Forelimb muscle (tissue), 1 donor: ENCODE data around the gene CDC40. TPM values are rescaled to one million over a fixed set of nuclear protein-coding genes. Genes with fewer than 3 reads are reported as not detected.
"Not testable (repeated sequence)": the region's sequence is repeated elsewhere in the genome, so short reads cannot be mapped to it uniquely, and the experiment has no call there.

Experiments used
- DNase-seq: peaks from one replicate; pipeline ENCODE4 v3.0.0-alpha.2; 2013; ENCODE audit warnings: low read depth
- polyA plus RNA-seq: library from polyadenylated mRNA; unstranded; fragments of 120-200 nt; gene quantifications from one replicate; pipeline ENCODE4 v1.2.1, GENCODE V29; 2013; ENCODE audit not compliant: insufficient read length

The CDC40 gene
- polyA plus RNA-seq, 1 donor, result 12.6 TPM

DNA sequence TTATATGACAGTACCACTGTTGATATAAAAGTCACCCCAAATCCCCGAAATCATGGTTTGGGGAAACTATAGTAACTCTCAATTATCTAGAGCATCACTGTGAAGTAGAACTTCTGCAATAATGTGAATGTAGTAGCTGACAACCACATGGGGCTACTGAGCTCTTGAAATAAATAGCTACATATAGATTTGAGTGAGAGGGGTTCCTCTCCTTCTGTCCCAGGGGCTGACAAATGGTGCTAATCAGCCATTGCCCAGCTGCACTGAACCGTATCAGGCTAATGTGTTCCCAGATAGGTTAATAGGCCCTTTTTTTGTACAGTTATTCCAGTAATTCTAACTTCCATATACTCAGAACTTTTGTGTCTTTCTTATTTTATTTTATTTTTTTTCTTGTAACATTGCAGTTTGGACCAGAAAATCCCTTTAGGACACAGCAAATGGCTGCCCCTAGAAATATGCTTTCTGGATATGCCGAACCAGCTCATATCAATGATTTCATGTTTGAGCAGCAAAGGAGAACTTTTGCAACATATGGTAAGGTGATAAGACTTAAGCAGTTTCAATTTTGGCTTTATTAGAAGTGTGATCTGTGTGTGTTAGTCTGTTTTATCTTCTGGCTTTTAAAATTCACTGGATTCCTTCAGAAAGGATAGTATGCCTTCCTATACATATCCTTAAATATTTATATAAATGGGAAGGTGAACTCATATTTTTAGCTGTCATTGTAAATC is 21.1 kb downstream of the CDC40 start:
- no peak for DNase-seq

DNA sequence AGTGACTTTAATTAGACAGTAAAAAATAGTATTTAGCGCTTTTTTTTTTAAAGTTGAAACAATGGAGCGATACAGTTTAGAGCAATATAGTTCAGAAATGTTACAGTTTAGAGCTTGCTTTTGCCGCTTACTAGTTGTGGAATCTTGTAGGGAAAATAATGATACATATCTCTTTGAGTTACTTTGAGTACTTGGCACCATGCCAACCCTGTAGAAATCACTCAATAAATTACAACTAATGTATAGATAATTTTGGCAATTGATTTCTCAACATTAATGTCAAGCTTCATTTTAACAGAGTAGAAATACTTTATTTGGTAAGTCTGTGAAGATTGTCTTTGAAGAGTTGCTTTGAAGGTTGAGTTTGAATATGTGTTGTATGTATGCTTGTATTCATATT is 27.4 kb downstream of the CDC40 start:
- no peak for DNase-seq

DNA sequence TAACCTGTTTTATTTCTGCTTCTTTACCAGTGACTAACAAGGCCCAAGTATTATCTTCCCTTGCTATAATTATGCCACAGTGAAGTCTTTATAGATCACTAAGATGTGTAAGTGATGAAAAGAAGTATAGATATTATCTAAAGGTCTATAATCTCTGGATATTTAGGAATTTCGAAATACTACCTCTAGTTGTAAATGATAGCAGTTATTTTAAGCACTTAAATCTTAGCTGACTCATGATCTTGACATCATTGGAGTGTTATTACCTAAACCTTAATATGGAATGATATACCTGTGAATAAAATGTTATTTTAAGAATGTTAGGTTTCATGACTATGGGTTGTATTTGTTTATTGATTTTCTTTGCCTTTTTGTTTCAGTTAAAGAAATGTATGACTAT is 31.5 kb downstream of the CDC40 start:
- DNase-seq, result no peak

DNA sequence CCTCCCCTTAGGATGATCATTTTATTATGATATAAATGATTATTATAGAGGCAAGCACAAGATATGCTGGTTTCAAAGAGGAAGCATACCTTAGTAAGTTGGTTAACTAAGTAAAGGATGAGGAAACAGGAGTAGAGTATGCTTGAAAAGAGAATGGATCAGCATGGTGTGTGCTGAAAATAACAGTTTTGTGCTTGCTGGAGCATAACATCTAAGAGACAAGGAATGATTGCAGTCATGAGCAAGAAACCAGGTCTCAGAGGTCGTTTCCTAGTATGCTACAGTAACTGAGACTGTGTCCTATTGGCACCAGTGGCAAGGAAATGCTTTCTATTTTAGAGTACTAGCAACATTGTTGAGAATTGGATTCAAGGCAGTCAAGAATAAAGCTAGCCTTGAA is 34.1 kb downstream of the CDC40 start:
- DNase-seq, result no peak

DNA sequence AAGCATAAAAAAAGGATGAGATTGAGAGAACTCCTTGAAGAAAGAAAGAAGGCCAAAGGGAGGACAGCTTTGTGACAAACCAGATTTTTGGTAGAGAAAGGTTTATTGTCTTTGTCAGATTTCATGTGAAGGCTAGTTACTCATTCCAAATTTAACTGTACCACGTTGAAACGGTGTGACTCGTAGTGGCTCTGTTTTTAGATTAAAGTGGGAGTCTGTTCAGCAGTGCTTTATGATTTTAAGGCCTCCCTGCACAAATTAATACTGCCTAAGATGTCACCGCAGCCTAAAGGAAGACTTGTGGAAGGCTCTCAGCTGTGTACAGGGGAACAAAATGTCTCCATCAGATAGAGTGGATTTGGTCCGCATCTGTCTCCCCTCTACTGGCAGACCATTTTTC is 35.9 kb downstream of the CDC40 start:
- DNase-seq, result no peak

DNA sequence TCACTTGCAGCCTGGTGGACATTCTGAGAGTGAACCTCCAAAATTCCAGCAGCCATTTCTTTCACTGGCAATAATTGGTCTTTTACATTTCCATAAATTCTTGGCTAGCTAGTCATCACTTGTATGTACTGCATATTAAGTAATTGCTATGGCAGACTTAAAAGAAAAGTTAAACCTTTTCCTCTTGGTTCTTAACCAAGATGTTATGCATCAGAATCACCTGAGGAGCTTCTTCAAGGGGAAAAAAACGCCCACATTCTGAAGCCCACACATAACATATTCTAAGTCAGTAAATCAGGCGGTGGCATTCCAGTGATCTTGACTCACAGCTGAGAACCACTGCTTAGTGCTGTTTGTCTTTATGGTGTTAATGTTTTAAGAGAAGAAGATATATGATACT is 37.0 kb downstream of the CDC40 start:
- no peak for DNase-seq

DNA sequence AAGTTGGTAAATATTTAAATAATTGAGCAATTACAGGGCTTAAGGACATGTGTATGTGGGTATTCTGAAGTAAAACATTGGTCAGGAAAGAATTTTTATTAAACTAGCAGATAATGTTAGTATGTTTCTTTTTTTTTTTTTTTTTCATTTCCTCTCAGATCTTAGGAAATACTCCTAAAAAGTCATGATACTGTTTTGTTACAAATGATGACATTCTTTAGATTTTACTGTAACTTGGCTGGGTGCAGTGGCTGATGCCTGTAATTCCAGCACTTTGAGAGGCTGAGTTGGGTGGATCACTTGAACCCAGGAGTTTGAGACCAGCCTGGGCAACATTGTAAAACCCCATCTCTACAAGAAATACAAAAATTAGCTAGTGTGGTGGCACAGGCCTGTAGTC is 41.5 kb downstream of the CDC40 start:
- no peak for DNase-seq

DNA sequence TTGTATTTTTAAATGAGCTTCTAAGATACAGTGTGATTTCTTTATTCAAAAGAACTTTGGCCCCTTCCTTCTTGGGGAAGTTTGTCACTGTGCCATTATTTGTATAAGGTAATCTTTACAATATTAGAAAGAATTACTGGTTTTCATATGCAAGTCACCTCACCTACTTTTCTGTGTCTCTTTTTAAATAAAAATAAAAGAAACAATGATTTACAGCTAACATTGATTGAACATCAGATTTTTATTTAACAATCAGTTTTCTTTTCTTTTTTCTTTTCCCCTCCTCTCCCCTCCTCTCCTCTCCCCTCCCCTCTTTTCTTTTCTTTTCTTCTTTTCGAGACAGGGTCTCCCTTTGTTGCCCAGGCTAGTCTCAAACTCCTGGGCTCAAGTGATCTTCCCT is 46.0 kb downstream of the CDC40 start:
- no peak for DNase-seq

DNA sequence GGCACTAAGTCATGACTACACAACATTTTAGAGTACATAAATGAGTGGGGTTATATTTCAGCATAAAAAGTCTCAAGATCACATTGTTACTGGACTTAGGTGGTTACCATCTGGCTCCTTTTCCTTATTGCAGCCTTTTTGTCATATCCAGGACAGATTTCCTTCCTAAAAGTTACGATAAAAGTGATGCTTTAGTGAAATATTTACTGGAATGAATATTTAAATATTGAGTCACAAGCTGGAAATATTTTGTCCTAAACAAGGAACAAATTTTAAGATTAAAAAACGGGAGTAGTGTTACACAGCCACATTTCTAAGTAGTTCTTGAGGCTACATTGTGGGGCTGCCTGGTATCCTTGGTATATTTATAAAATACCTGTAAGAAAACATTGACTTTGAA is 52.2 kb downstream of the CDC40 start:
- no peak for DNase-seq

DNA sequence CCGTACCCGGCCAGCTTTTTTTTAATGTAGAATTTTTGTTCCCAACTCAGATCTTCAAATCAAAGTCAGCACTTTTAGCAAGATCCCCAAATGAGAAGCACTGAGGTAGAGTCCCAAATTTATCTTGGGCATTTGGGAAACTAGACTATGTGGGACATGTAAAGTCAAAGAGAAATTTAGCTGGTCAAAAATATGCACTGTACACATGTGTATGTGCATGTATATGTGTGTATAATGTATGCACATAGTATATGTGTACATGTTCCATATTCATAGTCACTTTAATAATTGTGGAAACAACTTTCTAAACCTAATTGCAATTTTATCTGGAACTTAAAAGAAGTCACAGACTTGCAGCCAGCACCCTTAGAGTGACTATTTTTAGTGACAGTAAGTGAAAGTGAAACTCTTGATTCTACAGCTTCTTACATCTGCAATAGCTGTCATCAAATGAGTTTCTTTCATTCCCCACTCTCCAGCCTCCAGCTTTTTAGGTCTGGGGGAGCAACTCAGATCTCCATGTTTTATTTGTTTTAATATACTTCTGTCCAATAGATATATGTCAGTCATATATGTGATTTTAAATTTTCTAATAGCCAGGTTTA is 53.6 kb downstream of the CDC40 start:
- DNase-seq, result peak; percentile 16

DNA sequence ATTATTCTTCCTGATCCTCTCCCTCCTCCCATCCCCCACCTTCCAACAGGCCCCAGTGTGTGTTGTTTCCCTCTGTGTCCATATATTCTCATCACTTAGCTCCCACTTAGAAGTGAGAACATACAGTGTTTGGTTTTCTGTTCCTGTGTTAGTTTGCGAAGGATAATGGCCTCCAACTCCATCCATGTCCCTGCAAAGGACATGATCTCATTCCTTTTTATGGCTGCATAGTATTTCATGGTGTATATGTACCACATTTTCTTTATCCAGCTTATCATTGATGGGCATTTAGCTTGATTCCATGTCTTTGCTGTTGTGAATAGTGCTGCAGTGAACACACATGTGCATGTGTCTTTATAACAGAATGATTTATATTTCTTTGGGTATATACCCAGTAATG is 55.8 kb downstream of the CDC40 start:
- not testable (repeated sequence) for DNase-seq

DNA sequence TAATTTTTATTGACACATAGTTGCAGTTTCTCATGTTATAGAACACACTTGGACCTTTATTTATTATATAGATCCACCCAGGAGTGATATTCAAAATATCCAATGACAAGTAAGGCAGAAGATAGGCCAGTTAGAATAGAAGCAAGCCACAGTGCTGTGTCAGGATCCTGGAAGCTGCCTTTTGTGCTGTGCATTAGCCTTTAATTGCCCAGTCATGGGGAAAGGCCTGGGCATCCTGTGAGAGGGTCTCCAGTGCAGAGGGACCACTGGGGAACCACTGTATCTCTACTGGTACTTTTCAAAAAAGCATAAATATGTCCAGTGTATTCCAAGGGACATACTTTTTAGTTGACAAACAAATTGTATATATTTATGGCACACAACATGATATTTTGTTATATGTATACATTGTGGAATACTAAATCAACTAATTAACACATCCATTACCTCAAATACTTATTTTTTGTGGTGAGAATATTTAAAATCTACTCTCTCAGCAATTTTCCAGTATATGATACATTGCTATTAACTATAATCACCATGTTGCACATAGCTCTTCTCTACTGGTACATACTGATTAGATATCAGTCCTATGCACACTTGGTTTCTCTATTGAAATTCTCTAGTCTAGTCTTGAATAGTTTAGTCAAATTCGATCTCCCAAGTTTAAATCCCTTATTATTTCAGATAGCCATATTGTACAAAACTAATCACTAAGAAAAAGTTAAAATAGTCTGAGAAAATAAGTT is 59.5 kb downstream of the CDC40 start:
- no peak for DNase-seq

DNA sequence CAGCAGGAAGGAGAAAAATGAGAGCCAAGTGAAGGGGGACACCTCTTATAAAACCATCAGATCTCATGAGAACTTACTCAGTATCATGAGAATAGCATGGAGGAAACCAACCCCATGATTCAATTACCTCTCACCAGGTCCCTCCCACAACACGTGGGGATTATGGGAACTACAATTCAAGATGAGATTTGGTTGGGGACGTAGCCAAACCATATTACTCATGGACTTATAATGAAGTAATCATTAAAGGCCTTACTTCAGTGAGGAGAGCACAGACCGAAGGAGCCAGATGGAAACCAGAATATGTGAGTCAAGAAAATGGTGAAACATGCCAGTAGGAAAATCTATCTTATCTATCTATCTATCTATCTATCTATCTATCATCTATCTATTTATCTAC is 64.4 kb downstream of the CDC40 start:
- not testable (repeated sequence) for DNase-seq

DNA sequence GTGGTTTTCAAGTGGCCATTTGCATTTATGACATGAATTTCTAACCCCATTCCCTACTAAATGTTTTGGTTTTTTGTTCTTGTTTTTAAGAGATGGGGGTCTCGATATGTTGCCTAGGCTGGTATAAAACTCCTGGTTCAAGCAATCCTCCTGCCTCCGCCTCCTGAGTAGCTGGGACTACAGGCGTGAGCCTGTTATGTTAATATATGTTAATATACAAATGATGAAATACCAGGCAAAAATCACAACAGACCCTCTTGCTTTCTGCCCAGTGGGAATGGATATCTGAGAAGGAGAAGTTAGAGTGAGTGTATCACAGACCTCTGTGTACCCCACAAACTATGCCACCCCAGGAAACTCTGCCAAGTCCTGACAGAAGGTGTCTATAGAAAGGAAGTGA is 66.2 kb downstream of the CDC40 start:
- DNase-seq, result no peak

DNA sequence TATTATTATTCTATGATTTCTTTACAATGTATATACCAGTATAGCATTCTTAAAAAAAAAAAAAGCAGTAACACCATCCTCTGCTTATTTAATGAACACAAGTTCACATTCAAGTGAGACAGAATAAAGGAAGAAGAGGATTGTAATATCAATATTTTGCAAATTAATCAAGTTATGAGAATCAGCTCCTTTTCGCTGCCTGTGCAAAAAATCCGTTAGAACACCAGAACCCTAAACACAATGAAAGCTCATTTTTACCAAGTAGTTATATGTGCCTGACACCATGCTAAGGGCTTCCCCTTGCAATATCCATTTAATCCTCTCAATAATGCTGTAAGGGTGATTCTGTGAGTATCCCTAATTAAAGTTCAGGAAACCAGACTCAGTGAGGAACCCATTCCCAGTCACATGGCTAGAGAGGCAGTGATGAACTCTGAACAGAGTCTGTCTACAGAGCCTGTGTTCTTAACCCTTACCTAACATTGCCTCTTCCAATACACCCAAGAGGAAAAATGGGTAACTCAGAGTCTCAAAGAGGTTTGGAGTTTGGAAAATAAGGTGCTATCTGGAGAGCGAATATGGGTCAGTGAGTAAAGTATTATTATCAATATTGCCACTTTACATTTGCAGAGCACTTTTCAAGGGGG is 66.8 kb downstream of the CDC40 start:
- DNase-seq, result no peak

DNA sequence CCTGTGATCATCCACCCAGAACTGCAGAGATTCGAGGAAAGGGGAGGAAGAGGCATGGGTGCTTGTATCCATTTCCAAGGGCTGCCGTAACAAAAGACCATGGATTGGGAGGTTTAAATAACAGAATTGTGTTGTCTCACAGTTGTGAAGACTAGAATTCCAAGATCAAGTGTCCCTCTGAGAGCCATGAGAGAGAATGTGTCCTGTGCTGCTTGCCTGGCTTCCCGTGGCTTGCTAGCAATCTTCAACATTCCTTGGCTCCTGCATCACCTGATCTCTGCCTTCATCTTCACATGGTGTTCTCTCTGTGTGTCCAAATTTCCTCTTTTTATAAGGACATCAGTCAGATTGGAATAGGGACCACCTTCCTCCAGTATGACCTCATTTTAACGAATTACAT is 69.8 kb downstream of the CDC40 start:
- no peak for DNase-seq

DNA sequence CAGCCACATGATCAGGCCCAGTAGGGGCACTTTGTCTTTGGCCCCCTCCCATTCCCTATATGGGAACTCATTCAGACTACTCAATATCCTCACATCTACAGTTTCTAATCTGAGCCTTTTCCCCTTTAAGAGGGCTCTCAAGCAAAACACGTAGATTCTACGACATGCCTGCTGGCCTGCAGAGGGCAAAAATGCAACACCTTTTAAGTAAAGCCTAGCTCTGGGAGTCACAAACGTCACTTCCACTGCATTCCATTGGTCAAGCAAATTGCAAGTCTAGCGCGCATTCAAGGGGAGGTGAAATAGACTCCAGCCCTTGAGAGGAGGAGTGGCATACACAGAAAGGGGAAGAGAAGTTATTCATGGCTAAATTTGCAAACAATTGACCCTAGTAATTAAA is 70.6 kb downstream of the CDC40 start:
- no peak for DNase-seq

DNA sequence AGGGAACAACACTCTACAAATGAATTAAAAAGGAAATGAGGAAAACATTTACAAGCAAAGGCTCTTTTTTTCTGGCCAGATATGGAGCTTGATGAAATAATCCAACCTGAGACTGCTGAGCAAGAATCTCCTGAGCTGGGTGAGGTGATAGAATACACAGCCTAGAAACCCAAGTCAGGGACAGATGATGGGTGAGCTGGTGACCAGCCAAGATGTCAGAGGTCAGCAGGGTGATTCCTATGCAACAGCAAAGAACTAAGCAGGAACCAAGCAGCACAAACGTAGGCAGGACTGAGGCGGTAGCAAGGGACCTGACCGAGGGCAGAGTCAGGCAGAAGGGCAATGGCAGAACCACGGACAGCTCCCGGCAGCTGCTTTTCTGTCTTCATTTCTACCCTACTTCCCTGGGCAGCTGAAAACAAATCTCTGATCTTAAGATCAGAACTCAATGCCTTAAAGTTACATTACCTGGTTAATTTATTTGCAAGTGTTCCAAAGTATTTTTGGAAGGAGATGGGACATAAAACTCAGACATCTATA is 75.1 kb downstream of the CDC40 start:
- no peak for DNase-seq

DNA sequence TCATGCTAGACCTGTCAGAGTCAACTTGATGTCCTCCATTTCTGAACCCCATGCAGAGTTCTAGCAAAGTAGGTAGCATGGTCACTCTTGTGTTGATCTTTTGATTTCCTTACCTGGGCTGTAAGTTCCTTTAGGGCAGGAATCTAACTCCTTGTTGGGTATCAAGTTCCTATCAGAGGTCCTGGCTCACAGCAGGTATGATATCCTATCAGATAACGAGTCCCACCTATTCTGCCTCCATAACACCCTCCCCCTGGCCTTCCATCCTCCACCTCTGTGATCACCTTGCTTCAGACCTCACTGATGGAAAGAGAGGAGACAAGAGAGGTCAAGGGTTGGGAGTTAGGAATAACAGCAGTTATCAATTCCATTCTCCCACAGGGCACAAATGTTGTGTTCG is 76.1 kb downstream of the CDC40 start:
- DNase-seq, result no peak

DNA sequence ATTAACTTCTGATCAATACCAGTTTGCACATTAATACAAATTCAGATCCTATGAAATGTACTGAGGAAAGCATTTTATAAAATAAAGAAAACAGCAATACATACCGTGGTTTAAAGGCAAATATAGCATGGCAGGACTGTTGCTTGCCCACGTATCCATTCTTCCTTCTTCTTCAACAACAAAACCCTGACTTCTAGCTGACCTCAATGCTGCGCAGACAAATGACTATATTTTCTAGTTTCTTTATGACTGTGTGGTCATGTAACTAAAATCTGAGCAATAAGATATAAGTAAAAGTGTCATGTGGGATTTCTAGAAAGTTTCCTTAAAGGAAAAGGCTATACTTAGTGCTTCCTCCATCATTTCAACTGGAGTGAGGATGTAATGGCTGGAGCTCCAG is 85.0 kb downstream of the CDC40 start:
- DNase-seq, result no peak

DNA sequence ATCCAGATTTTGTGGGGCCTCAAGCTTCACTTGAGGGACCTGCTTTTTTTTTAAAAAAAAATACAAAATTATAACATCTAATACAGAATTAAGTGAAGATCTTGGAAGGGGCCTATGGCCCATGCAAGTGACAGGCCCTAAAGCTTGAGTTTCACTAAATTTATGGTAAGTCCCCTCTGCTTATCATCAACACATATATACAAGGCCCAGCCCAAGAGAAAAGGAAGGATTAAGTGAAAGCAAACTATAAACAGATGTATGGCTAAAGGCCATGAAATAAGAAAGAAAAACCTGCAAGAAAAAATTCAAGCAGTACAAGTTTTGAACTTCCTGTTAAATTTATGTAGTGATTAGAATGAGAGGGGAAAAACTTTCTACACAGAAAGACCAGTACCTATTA is 86.8 kb downstream of the CDC40 start:
- DNase-seq, result no peak

DNA sequence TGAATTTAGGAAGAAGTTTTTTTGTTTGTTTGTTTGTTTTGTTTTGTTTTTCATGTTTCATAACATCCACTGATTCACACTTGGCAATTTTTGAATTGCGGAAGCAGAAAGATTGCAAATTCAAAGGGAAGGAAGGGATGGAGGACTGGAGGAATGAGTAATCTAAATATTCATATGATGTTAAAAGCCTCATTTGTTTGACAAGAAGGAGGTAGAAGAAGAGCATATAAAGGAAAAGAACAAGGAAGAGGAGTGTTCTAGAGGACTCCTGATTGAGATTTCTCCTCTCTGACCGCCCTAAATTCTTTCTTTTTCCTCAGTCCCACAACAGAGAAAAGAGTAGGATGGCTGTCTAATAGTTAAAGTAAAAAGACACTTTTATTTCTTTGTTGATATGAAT is 89.4 kb downstream of the CDC40 start:
- no peak for DNase-seq
